ENCODE measurements around the gene CARTPT.

GRCh38 chr5:71714911-71715310, 4.2 kb upstream of the CARTPT start:
- TF ChIP-seq CTCF (IDR thresholded peaks at IDR 0.05; ENCODE audit: poor library complexity) (no peak), EZH2 (IDR thresholded peaks at IDR 0.05; ENCODE audit: borderline replicate concordance) (no peak), EZH2phosphoT487 (IDR thresholded peaks at IDR 0.05; ENCODE audit: low read depth, severe bottlenecking, unreplicated experiment) (no peak)

Data from hepatocyte (in vitro differentiated cells).